HG03571 (cell line): ENCODE data around the gene GPR39.

Experiments used
- ATAC-seq: cut with Tn5 transposase; IDR thresholded peaks from one replicate; pipeline ENCODE4 v1.9.1; 2021; ENCODE audit not compliant: unreplicated experiment

Gene GPR39

GRCh38 chr2:132412021-132412420, 4.6 kb upstream of the GPR39 start:
- no peak for ATAC-seq

DNA sequence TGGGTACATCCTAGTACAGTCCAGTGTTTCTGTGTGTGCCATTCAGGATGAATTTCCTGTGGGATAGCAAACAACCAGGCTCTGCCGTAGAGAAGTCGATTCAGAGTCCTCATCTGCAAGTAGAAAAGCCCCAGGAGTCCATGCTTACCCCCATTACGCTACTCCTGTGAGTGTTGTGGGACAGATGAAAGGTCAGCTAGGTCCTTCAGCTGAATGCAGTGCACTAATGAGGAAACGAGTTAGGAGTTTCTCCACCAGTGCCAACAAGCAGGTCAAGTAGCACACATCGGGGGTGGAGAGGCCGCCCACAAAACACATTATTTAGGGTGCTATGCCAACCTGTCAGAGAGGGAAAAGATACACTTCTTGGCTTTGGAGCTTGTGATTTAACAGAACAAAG, 2.5 kb upstream of the GPR39 start:
- no peak for ATAC-seq

GRCh38 chr2:132415256-132415914, 1.2 kb upstream of the GPR39 start:
- ATAC-seq = no peak

DNA sequence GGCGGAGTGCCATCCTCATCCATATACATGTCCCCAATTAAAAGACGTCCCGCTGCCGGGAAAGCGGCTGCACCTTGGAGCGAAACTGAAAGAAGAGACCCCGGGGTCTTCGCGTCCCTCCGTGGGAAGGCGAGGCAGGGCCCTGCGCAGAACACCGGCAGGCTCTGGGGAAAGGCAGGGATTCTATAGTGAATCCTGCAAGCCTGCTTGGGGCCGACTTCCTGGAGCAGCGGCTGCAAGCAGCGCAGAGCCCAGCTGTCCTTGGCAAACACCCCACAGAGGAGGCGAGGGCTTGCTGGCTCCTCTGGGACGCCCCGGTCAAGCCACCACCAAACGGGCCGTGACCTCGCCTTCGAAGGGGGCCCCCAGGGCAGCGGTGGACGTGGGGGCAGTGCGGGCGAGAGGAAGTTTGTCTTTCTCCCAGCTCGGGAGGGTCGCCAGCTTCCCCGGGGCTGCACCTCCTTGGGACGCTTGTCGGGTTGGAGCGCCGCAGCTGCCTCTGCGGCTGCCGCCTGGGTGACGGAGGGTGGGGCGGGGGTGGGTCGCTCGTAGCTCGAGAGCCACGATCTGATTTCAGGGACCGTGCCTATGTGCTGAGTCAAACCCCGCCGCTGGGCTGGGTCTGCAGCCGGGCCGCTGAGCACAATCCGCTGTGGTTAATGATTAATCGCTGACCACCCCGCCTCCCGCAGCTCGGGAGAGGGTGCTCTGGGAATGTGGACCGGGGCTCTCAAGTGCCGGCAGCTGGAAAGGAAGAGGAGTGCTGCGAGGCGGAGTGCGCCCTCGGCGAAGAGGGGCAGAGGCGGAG, 486 bp upstream of the GPR39 start:
- ATAC-seq = no peak

- ATAC-seq = no peak
Measured at GRCh38 chr2:132417430-132418035, 928 bp downstream of the GPR39 start.

DNA sequence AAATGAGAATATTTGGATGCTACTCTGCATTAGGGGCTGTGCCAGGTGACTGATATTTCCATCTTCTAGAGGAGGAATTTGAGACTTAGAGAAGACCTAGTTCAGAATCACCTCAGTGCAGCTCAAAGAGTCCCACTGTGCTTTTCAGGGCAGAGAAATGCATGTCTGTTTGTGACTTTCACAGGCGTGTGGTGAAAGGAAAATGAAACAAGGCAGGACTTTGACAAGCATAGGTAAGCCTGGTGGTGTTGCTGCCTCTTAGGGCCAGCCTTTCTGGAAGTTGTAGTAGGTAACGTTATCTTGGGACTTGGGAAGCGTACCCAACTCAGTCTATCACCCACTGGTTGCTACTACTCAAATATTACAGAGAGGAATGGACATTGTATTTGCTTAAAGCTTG, 2.6 kb downstream of the GPR39 start:
- no peak for ATAC-seq

GRCh38 chr2:132419941-132420340, 3.3 kb downstream of the GPR39 start:
- ATAC-seq = no peak

- ATAC-seq = no peak
Measured at GRCh38 chr2:132420816-132421805, 4.5 kb downstream of the GPR39 start.

DNA sequence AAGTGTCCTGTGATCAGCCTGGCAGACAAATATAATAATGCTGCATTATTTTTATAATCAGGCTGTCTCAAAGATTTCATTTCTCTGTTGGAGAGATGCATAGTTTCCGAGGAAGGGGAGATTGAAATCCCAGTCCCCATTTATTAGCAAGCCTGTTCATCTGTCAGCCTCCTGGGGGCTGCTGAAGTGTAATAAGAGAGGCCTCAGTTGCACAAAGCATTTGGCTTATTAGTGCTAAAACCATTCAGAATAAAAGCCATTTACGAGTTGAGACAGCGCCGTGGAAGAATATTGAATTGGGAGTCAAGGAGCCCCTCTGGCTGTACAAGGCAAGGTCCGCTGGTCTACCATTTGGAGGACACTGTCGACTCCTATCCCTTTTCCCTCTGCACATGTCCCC, 6.1 kb downstream of the GPR39 start:
- ATAC-seq = no peak

DNA sequence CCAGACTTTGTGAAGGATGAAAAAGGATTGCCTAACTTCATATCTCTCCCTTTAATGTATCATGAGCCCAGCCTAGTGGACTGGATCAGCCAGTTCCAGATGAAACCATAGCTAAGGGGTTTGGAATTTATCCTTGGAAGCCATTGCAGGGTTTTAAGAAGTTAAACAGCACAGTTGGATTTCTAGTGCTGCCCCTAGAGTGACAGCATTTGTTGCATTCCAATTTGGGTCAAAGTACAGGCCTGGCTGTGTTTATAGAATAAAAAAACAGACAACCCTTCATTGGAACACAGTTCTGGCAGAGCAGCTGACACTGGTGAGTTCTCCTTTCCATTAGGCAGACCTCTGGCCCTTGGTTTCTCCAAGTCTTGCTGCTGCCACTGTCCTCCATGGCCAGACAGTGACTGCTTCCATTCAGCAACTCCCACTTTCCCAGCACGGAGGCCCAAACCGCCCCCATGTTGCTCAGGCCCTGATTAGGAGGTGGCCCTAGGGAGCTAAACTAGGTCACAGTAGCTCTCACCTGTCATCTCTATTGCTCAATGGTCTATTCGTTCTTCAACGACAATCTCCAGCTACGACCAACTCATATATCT, 8.0 kb downstream of the GPR39 start:
- no peak for ATAC-seq

GRCh38 chr2:132426033-132426432, 9.4 kb downstream of the GPR39 start:
- no peak for ATAC-seq

DNA sequence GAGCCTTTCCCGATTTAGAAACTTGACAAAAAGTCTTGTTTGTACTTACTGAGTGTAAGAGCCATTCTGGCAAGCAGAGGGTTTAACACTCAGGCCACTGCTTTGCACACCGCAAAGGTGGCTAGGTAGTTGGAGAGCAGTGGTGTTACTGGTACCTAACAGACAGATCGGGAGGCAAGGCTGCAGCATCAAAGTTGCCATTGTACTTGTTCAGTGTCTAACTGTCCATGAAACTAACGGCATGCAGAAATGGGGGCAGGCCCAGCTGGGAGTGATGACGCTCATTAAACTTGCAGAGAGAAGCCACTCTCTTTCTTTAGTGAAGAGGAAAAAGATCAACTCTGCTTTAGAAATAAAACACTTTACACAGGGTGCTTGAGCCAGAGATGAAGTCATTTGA, 10.1 kb downstream of the GPR39 start:
- no peak for ATAC-seq

DNA sequence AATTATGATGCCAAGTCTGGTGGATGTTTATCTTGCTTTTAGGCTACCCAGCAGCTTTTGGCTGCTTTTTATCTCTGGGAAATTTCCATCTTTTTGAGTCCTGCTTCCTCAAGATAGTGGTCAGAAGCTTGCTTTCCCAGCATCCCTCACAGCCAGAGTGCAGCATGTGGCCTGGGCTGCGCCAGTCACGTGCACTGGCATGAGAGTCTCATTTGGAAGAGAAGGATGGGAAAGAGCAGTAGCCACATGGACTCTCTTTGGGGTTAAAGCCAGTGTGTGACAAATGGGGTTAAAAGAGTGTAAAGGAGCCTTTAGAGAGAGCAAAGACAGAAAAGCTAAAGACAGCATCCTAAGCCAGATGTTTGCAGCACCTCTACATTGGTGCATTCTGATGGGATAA, 12.7 kb downstream of the GPR39 start:
- no peak for ATAC-seq

DNA sequence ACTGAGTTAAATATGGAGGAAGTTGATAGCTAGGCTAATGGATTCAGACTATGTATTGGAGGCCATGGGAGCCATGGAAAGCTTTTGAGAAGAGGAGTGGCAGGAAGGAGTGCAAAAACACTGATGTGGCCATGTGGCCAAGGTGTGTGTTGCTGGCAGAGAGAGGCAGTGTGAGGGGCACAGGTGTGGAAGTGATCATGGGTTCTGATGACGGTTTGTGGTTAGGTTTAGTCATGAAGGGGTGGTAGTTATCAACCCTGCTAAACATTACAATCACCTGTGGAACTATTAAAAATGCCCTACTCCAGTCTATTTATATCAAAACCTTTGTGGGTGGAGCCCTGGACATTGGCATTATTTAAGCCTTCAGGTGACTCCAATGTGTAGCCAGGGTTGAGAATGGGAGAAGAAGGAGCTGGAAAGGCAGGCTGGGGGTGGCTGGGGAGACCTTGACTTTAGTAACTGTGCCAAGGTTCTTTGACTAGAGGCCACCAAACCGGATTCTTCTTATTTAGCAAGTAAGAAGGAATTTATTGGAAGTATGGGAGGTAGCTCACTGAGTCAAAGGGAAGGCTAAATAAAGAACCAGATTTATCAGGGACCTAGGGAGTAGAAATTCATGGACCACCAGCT, 13.5 kb downstream of the GPR39 start:
- ATAC-seq = no peak

DNA sequence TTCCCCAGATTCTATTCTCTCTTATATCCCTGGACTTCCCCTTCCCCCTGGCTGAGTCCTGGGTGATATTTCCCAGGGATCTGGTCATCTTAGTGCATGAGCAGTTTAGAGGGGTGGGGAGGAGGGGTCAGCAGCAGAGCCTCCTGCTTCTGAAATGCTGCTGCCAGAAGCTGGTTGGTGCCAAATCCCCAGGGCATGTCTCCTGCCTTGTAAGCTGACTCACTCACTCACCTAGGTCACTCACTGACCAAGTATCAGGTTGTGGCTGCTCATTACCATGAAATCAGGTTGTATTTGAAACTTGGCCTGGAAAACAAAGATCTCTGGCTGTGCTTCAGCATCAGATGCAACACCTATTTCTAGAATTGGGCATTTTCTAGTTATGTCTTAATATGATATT, 14.3 kb downstream of the GPR39 start:
- ATAC-seq = no peak

- ATAC-seq = no peak
Measured at GRCh38 chr2:132437852-132438669, 21.5 kb downstream of the GPR39 start.

- no peak for ATAC-seq
Measured at GRCh38 chr2:132438691-132439090, 22.1 kb downstream of the GPR39 start.

DNA sequence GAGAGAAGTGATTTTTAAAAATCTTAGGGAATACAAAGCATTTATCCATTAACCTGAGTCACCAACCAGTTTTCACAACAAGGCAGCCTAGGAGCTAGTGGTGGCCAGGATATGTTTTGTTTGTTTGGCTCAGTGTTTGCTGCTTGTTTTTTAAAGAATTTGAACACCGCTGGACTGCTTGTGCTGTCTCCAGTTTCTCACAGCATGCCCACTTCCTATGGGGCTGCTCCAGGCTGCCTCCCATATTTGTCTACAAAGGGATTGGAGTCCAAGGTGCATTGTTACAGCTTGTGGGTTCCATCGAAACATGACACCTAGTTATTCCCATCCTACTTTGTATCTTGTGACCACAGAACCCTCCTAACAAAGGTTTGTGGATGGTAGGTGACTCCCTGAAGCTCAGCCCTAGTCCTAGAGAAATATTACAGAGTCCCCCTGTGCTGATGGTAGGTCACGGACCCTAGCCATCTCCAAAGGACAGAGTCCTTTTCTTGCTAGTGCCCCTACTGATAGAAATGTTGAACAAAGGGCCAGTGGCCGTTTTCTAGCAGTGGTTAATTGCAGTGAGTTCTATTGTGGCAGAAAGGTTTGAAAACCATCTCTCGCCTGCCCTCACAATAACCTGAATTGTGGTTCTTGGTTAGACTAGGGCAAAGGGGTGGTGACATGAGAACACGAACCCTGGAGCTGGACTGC, 23.2 kb downstream of the GPR39 start:
- ATAC-seq = no peak

DNA sequence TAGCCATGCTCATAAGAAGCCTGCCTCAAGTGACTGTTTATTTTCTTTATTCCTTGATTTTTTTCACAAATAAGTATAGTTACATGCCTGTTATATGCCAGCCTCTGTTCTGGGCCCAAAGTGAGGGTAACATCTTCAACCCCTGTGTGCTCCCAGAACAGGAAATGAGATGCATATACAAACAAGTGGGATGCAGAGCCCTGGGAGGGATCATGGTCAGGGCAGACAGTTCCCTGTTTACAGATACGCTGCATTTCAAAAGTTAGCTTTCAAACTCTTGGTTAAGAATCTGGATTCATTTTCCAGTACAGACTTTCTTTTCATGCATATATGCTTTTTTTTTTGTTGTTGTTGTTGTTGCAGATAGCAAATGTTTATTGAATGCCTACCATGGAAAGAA, 24.4 kb downstream of the GPR39 start:
- ATAC-seq = no peak
